ENCODE results near the gene GDI1.

Gene GDI1

GRCh38 chrX:154409222-154409871 lies 27.6 kb upstream of the GDI1 start, which contains the start of gene DNASE1L1:
Gene DNASE1L1 (minus strand): TSS chrX:154409254. CDS start chrX:154405568, 3,686 bp downstream.
- DNase-seq (ENCODE audit: low spot score), result no peak

GRCh38 chrX:154411981-154412340 lies 25.0 kb upstream of the GDI1 start:
- peak; percentile 61 for DNase-seq (ENCODE audit: low spot score)

GRCh38 chrX:154412468-154412867 lies 24.5 kb upstream of the GDI1 start:
- peak; percentile 43 for DNase-seq (ENCODE audit: low spot score)

DNA sequence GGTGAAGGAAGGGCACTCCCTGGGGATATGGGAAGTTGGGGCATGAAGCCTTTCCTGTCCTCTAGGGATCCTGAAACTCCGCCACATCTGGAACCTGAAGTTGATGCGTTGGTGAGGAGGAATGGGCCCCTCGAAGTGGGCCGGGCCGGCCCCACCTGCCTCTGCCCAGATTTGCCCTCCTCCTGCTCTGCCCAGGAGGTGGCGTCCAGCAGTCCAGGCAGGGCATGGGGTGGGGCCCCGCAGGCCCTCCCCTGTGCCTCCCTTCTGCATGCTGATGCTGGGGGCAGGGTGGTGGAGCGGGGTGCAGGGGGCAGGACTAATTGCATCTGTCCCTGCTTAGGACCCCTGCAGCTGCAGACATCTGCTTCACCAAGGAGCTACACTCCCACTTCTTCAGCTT lies 23.8 kb upstream of the GDI1 start:
- DNase-seq (ENCODE audit: low spot score), result no peak

GRCh38 chrX:154417157-154417556 lies 19.8 kb upstream of the GDI1 start:
- DNase-seq (ENCODE audit: low spot score), result no peak

DNA sequence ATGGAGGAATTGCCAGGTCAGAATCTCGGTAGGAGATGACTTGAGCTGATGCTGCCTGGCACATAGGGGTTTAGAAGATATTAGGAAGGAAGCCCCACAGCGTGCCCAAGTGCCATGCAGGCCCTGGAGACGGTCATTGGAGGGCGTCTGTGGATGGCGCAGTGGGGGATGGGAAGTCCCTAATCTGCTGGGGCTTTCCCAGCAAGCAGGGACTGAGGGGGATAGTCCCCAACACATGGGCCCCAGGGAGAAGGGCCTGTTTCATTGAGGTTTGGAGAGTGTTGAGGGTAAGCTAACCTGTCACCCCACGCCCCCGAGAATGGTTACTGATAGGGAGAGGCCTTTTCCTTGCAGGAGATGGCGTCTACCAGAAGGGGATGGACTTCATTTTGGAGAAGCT lies 17.8 kb upstream of the GDI1 start:
- no peak for DNase-seq (ENCODE audit: low spot score)

- DNase-seq (ENCODE audit: low spot score), result no peak
Measured at GRCh38 chrX:154419688-154420401, 17.1 kb upstream of the GDI1 start.

- DNase-seq (ENCODE audit: low spot score), result no peak
Measured at GRCh38 chrX:154420402-154420756, 16.6 kb upstream of the GDI1 start.

- DNase-seq (ENCODE audit: low spot score), result no peak
Measured at GRCh38 chrX:154426916-154427770, 9.8 kb upstream of the GDI1 start.

GRCh38 chrX:154428176-154429171 lies 8.5 kb upstream of the GDI1 start, which contains the start of gene ATP6AP1:
Gene ATP6AP1 (plus strand): TSS chrX:154428677. CDS start chrX:154428693, 16 bp downstream.
- DNase-seq (ENCODE audit: low spot score), result peak; percentile 90

- DNase-seq (ENCODE audit: low spot score), result no peak
Measured at GRCh38 chrX:154429711-154430110, 7.2 kb upstream of the GDI1 start.

DNA sequence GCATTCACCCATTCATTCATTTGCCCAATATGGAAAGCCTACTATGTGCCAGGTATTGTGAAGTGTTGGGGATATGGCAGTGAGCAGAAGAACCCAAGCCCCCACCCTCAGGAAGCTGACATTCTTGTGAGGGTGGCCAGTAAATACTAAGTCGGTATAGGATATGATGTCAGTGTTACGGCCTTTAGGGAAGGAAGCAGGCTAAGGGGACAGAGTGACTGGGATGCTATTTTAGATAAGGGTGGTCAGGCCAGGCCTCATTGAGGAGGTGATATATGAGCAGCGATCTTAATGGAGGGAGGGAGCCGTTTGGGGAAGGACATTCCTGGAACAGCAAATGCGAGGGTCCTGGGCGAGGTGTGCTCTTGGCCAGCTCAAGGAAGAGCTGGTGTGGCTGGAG lies 6.5 kb upstream of the GDI1 start:
- no peak for DNase-seq (ENCODE audit: low spot score)

GRCh38 chrX:154430916-154431315 lies 6.0 kb upstream of the GDI1 start:
- DNase-seq (ENCODE audit: low spot score), result no peak

- DNase-seq (ENCODE audit: low spot score), result no peak
Measured at GRCh38 chrX:154431341-154431740, 5.6 kb upstream of the GDI1 start.

DNA sequence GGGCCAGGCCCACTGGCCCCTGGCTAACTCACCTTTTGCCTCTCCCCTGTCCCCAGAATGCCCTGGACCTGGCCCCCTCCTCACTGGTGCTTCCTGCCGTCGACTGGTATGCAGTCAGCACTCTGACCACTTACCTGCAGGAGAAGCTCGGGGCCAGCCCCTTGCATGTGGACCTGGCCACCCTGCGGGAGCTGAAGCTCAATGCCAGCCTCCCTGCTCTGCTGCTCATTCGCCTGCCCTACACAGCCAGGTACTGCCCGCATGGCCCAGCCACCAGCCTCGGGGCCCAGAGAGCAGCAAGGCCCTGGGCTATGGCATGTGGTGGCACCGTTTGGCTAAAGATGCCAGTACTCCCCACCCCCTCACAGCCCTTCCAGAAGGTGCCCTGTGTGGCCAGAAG lies 4.7 kb upstream of the GDI1 start:
- no peak for DNase-seq (ENCODE audit: low spot score)

DNA sequence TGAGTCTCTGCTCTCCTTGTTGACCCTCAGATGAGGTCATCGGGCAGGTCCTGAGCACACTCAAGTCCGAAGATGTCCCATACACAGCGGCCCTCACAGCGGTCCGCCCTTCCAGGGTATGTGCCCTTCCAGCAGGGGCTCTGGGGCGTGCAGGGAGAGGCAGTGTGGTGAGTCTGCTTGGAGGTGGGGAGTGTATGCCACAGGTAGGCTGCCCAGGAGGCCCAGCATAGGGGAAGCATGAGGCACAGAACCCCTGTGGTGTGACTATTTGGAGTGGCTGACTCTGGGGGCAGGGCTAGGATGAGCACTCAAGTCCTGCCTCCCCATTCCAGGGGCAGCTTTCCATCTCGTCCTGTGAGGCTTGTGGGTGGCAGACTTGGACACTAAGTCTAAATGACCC lies 3.3 kb upstream of the GDI1 start:
- no peak for DNase-seq (ENCODE audit: low spot score)

DNA sequence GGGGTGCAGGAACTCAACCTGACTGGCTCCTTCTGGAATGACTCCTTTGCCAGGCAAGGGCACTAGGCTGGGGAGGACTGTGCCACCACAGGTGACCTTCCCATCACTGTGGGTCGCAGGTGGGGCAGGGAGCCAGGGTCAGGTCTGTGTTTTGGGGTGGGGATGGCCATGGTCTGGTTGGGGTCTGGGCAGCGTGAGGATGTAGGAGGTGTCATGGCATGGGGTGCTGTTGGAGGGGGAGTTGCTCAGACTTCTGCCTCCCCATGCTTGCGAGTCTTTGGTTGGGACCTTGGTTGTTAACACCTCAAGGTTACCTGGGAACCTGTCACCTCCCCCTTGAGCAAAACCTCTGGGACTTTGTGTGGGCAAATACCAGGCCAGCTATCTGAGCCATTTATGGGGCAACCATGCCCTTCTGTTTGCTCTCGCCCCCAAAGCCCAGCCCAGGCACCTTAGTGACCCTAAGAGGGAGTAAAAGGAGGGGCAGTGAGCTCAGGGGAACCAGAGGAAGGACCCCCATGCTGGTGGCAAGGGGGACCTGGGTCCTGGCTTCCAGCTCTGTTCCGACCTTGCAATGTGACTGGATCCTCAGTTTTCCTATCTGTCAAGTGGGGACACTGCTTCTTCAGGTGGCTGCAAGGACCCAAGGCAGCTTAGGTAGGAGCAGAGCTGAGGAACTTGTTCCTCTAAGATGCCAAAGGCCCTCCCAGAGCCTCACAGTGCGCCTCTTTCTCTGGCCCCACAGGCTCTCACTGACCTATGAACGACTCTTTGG lies 2.4 kb upstream of the GDI1 start:
- no peak for DNase-seq (ENCODE audit: low spot score)

GRCh38 chrX:154435171-154435733 lies 1.7 kb upstream of the GDI1 start:
- DNase-seq (ENCODE audit: low spot score), result no peak

DNA sequence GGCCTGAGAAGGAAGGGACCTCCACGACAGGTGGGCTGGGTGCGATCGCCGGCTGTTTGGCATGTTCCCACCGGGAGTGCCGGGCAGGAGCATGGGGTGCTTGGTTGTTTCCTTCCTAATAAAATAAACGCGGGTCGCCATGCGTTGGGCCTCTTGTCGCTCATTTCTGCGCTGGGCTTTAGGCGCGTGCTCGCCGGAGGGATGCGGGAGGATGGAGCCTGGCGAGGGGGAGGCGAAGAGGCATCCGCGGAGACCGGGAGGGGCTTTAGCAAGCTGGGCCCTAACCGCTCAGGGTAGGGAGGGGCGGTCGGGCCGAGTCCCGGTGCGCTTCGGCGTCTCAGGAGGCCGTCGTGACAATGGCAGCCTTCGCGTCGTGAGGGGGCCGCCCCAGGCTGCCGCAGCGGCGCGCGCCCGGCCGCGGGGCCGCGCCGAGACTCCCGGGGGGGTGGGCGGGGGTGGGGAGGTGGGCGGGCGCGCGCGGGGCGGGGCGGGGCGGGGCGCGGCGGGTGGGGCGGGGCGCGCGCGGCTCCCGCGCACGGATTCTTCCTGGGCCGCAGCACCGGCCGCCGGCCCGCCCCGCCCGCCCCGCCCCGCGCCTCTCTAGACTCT lies 476 bp upstream of the GDI1 start:
- DNase-seq (ENCODE audit: low spot score), result peak; percentile 50

Measured in CD4-positive, alpha-beta T cell treated with Interleukin-15 for 4 hours (primary cell).